H1 (cell line): ENCODE data around the gene ASXL1. TPM values are rescaled to one million over a fixed set of nuclear protein-coding genes. Genes with fewer than 3 reads are reported as not detected.
"Not testable (repeated sequence)": the region's sequence is repeated elsewhere in the genome, so short reads cannot be mapped to it uniquely, and the experiment has no call there.

Experiments
- CTCF ChIA-PET: fragments of 300-600 bp; sonication (Branson Sonifier 250); formaldehyde crosslinking; loops from one replicate; lab custom pipeline; 2021; ENCODE audit not compliant: partially characterized antibody; lab: Charles Lee
- POLR2A ChIA-PET: fragments of 300-600 bp; sonication (Branson Sonifier 250); formaldehyde crosslinking; loops from one replicate; lab custom pipeline; 2021; ENCODE audit warnings: inconsistent platforms; ENCODE audit not compliant: partially characterized antibody; lab: Charles Lee
- DNase-seq, 2 experiments: peaks; one replicate each; pipeline versions ENCODE4 v3.0.0 to v3.0.0-alpha.2; 2010 to 2022; ENCODE audit warnings: low spot score in 2 of 2, low read depth in 1 of 2, mixed read lengths in 1 of 2
- FAIRE-seq: peaks from 2 replicates; lab custom pipeline; 2011; peaks lifted over from hg19 to GRCh38; lab: Jason Lieb, UNC
- H2AFZ ChIP-seq: 2 replicates; pipeline ENCODE4 v1.8.1; 2012; ENCODE audit warnings: low read length, inconsistent platforms
- H2AK5ac ChIP-seq: 2 replicates; pipeline ENCODE4 v1.6.1; 2013; ENCODE audit warnings: low read depth, low read length
- H2BK120ac ChIP-seq: replicated peaks from 2 replicates; pipeline ENCODE3; 2013; ENCODE audit warnings: low read depth, low read length, inconsistent platforms
- H2BK12ac ChIP-seq: 2 replicates; pipeline ENCODE4 v1.6.1; 2013; ENCODE audit warnings: low read depth, low read length
- H2BK15ac ChIP-seq: 2 replicates; pipeline ENCODE4 v1.6.1; 2013; ENCODE audit warnings: low read length
- H2BK20ac ChIP-seq: 2 replicates; pipeline ENCODE4 v1.6.1; 2013; ENCODE audit warnings: low read length
- H2BK5ac ChIP-seq: 2 replicates; pipeline ENCODE4 v1.6.1; 2013; ENCODE audit warnings: low read depth, low read length
- H3K14ac ChIP-seq: 2 replicates; pipeline ENCODE4 v1.6.1; 2013; ENCODE audit warnings: inconsistent platforms; ENCODE audit not compliant: insufficient read length
- H3K18ac ChIP-seq: 2 replicates; pipeline ENCODE4 v1.6.1; 2013; ENCODE audit warnings: low read length; ENCODE audit errors: extremely low read depth
- H3K23ac ChIP-seq: 2 replicates; pipeline ENCODE4 v1.6.1; 2013; ENCODE audit warnings: inconsistent platforms; ENCODE audit not compliant: insufficient read length
- H3K23me2 ChIP-seq: 2 replicates; pipeline ENCODE4 v1.6.1; 2013; ENCODE audit warnings: low read depth, low read length
- H3K27ac ChIP-seq: 2 replicates; pipeline ENCODE4 v1.6.1; 2011; ENCODE audit warnings: low read depth, low read length, inconsistent platforms
- H3K27me3 ChIP-seq, 4 experiments: replicated peaks in 1 of 4; 1 replicate in 1 of 4; 2 replicates in 3 of 4; pipeline versions ENCODE4 v1.6.1 to v1.8.1; 2011 to 2013; ENCODE audit warnings: low read length in 3 of 4, mild to moderate bottlenecking in 3 of 4, inconsistent platforms in 2 of 4, mixed read lengths in 2 of 4, moderate library complexity in 1 of 4; ENCODE audit not compliant: control insufficient read depth in 3 of 4, insufficient read depth in 3 of 4; ENCODE audit errors: extremely low read depth in 1 of 4
- H3K36me3 ChIP-seq, 4 experiments: 2 replicates each; pipeline versions ENCODE4 v1.6.1 to v1.8.1; 2011 to 2013; ENCODE audit warnings: mild to moderate bottlenecking in 4 of 4, low read length in 3 of 4, moderate library complexity in 2 of 4, control low read depth in 1 of 4, inconsistent platforms in 1 of 4; ENCODE audit not compliant: insufficient read depth in 4 of 4, control insufficient read depth in 2 of 4
- H3K4ac ChIP-seq: replicated peaks from 2 replicates; pipeline ENCODE3; 2013; ENCODE audit warnings: low read length, low read depth, mixed read lengths, inconsistent platforms; ENCODE audit not compliant: insufficient read length
- H3K4me1 ChIP-seq, 4 experiments: replicated peaks in 1 of 4; 1 replicate in 1 of 4; 2 replicates in 3 of 4; pipeline versions ENCODE4 v1.6.1 to v1.8.1; 2011 to 2013; ENCODE audit warnings: low read length in 3 of 4, inconsistent platforms in 2 of 4, mixed read lengths in 1 of 4; ENCODE audit not compliant: insufficient read depth in 4 of 4, control insufficient read depth in 3 of 4
- H3K4me2 ChIP-seq, 2 experiments: 2 replicates each; pipeline versions ENCODE4 v1.6.1 to v1.8.1; 2011 to 2013; ENCODE audit warnings: low read depth in 2 of 2, low read length in 2 of 2, control low read depth in 1 of 2, inconsistent platforms in 1 of 2, mild to moderate bottlenecking in 1 of 2; ENCODE audit not compliant: insufficient read depth in 1 of 2
- H3K4me3 ChIP-seq, 4 experiments: fragments of 200-600, 300-600 bp in 1 of 4; sonication (generic), shearing (Covaris generic), sonication (Bioruptor Twin) in 1 of 4; 2 replicates each; pipeline versions ENCODE4 v1.5.1 to v1.8.1; 2011 to 2016; ENCODE audit warnings: low read length in 4 of 4, low read depth in 3 of 4, control low read depth in 2 of 4, inconsistent platforms in 2 of 4, mild to moderate bottlenecking in 2 of 4, mixed read lengths in 1 of 4, moderate library complexity in 1 of 4; ENCODE audit not compliant: insufficient read depth in 2 of 4; ENCODE audit errors: extremely low read depth in 1 of 4
- H3K56ac ChIP-seq: replicated peaks from 2 replicates; pipeline ENCODE3; 2013; ENCODE audit warnings: low read depth, mild to moderate bottlenecking, mixed read lengths, low read length, inconsistent platforms; ENCODE audit not compliant: insufficient read length
- H3K79me1 ChIP-seq: 2 replicates; pipeline ENCODE4 v1.6.1; 2013; ENCODE audit warnings: low read depth, low read length, control low read depth
- H3K79me2 ChIP-seq, 2 experiments: 2 replicates each; pipeline versions ENCODE4 v1.6.1 to v1.8.1; 2012 to 2013; ENCODE audit warnings: low read length in 2 of 2, mild to moderate bottlenecking in 2 of 2, inconsistent platforms in 1 of 2; ENCODE audit not compliant: insufficient read depth in 2 of 2, control insufficient read depth in 1 of 2
- H3K9ac ChIP-seq, 4 experiments: replicated peaks in 1 of 4; 1 replicate in 1 of 4; 2 replicates in 3 of 4; pipeline versions ENCODE4 v1.6.1 to v1.8.1; 2011 to 2013; ENCODE audit warnings: low read depth in 3 of 4, low read length in 3 of 4, control low read depth in 2 of 4, mild to moderate bottlenecking in 2 of 4, moderate library complexity in 2 of 4, inconsistent platforms in 1 of 4; ENCODE audit errors: extremely low read depth in 1 of 4
- H3K9me3 ChIP-seq, 2 experiments: 2 replicates each; pipeline versions ENCODE4 v1.6.1 to v1.8.1; 2012 to 2013; ENCODE audit warnings: mild to moderate bottlenecking in 2 of 2, moderate library complexity in 2 of 2, control low read depth in 1 of 2, inconsistent platforms in 1 of 2, low read depth in 1 of 2, low read length in 1 of 2, mixed read lengths in 1 of 2; ENCODE audit not compliant: insufficient read depth in 2 of 2
- H4K20me1 ChIP-seq, 2 experiments: replicated peaks in 1 of 2; 2 replicates each; pipeline versions ENCODE3 to v1.8.1; 2011 to 2013; ENCODE audit warnings: inconsistent platforms in 2 of 2, low read length in 2 of 2, mild to moderate bottlenecking in 1 of 2; ENCODE audit not compliant: insufficient read depth in 2 of 2, control insufficient read depth in 1 of 2
- H4K5ac ChIP-seq: 2 replicates; pipeline ENCODE4 v1.6.1; 2013; ENCODE audit warnings: low read length, low read depth, mixed read lengths, inconsistent platforms; ENCODE audit not compliant: insufficient read length
- H4K8ac ChIP-seq: 2 replicates; pipeline ENCODE4 v1.8.0; 2013; ENCODE audit warnings: mild to moderate bottlenecking, moderate library complexity, low read length, inconsistent platforms; ENCODE audit not compliant: insufficient read depth; ENCODE audit errors: extremely low read depth
- H4K91ac ChIP-seq: replicated peaks from 2 replicates; pipeline ENCODE3; 2013; ENCODE audit warnings: low read length, mixed read lengths, inconsistent platforms; ENCODE audit not compliant: insufficient read length
- CREB1 ChIP-seq: IDR thresholded peaks from 2 replicates; pipeline ENCODE4 v1.6.1; 2012; ENCODE audit warnings: inconsistent platforms
- GTF2F1 ChIP-seq: IDR thresholded peaks from 2 replicates; pipeline ENCODE4 v1.6.1; 2012; ENCODE audit warnings: low read depth, low read length, improper control_type of control experiment, borderline replicate concordance
- TBP ChIP-seq: IDR thresholded peaks from 2 replicates; pipeline ENCODE4 v1.6.1; 2011; ENCODE audit warnings: low read depth, low read length, improper control_type of control experiment
- WGBS, 2 experiments: shearing (Covaris generic) in 1 of 2; methylation state at CpG; one replicate each; pipeline versions ENCODE4 v1.1.6 to v1.1.7; 2013 to 2015; ENCODE audit warnings: low lambda C conversion rate in 2 of 2, mixed read lengths in 2 of 2, inconsistent platforms in 1 of 2, low coverage in 1 of 2, missing lambda C conversion rate in 1 of 2; ENCODE audit not compliant: insufficient replicate concordance in 2 of 2, insufficient coverage in 1 of 2, insufficient read length in 1 of 2; ENCODE audit errors: extremely low coverage in 1 of 2, missing lambda C conversion rate in 1 of 2; 5-methylcytosine and 5-hydroxymethylcytosine counted together
- polyA plus RNA-seq, 7 experiments: library from polyadenylated mRNA; depleted of rRNA in 3 of 7; stranded (reverse) in 5 of 7; unstranded in 2 of 7; fragments of >200 nt in 5 of 7; fragments of 200-250 nt in 2 of 7; gene quantifications; 1 replicate in 5 of 7; 2 replicates in 1 of 7; 4 replicates in 1 of 7; pipeline versions ENCODE4 v1.2.1 to v1.2.3, GENCODE V29; 2011 to 2013; ENCODE audit warnings: missing spikeins in 2 of 7, mixed read lengths in 2 of 7
- total RNA-seq: library from RNA; stranded (reverse); fragmentation: NEBNext Ultra II Directional; extraction: Animal tissue kit (Norgen Biotek cat#: 25700); gene quantifications from 2 replicates; pipeline ENCODE4 v1.2.1, GENCODE V29; 2021

Gene ASXL1
- total and polyA plus RNA-seq, 2 of the 8 experiments (the other 6 are each of a cell fraction or from before 2014, with no cell fraction given) = 10.6 to 26.5 TPM

DNA sequence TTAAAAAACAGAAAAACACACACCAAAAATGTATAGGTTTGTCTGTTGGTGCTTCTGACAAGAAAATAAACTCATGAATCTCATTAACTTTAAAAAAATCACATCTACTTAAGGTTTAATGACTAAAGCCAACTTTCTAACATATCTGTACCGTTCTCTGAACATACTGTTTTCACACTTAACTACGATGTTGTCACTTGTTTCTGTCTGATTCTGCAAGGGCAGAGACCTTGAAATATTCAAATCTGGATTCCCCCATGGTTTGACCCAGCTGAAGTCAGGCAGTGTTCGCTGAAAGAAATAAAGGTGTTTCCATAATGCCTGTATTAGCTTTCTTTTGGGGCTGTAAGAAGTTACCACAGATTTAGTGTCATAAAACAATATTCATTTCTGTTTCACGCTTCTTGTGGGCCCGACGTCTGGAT, 2.7 kb upstream of the ASXL1 start (continued):
- no peak for TF ChIP-seq TBP
- no peak for TF ChIP-seq GTF2F1
- no peak for TF ChIP-seq CREB1

DNA sequence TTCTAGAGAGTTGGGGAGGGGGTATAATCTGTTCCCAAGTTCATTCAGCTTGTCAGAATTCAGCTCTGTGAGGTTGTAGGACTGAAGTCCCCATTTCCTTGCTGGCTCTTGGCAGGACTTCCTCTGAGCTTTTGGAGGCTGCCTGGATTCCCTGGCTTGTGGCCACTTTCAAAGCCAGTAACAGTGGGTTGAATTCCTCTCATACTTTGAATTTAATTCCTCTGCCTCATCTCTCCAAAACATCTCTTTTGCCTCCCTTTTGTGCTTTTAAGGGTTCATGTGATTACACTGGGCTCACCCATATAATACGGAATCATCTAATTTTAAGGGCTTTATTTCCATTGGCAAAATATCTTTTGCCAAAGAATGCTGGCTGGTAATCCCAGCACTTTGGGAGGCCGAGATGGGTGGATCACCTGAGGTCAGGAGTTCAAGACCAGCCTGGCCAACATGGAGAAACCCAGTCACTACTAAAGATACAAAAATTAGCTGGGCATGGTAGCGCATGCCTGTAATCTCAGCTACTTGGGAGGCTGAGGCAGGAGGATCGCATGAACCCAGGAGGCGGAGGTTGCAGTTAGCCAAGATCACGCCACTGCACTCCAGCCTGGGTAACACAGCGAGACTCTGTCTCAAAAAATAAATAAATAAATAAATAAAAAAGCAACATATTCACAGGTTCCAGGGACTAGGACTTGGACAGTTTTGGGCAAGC, 2.1 kb upstream of the ASXL1 start:
- not testable (repeated sequence) for FAIRE-seq, H2BK20ac ChIP-seq, H2AK5ac ChIP-seq, H2AFZ ChIP-seq, H2BK120ac ChIP-seq, H3K27ac ChIP-seq, H3K18ac ChIP-seq, H4K5ac ChIP-seq, H3K4me2 ChIP-seq, DNase-seq, H3K4me3 ChIP-seq, H3K14ac ChIP-seq, H3K9me3 ChIP-seq, H3K4ac ChIP-seq, H4K8ac ChIP-seq, H4K91ac ChIP-seq, H2BK5ac ChIP-seq, H3K23me2 ChIP-seq, H2BK12ac ChIP-seq, H3K23ac ChIP-seq, H2BK15ac ChIP-seq, H3K9ac ChIP-seq, H3K79me1 ChIP-seq, H3K4me1 ChIP-seq, H3K36me3 ChIP-seq, H3K56ac ChIP-seq
- Histone ChIP-seq H3K27me3 (peaks cover 11 to 21% (median 18%) of the 10 kb centered on the region in 4 experiments), H3K79me2 (peaks cover 4 to 16% of the 10 kb centered on the region in 2 experiments), H4K20me1 (peaks cover 14 to 15% of the 10 kb centered on the region in 2 experiments)
- WGBS, 2 experiments = 81% methylated on average over 7 of the region's 7 CpGs; no CpG with 5 or more reads in 1 of the 2 experiments
- ChIA-PET CTCF (interaction anchor here (0.6 to 1.1 kb wide), 3 partner anchors 11 to 297 kb away, joined by 3 to 5 read pairs (median 3); no protein-coding TSS in a partner anchor), POLR2A (interaction anchor here (1.6 kb wide), 1 partner anchor 8 kb away, joined by 5 read pairs; no protein-coding TSS in a partner anchor)
